Body of pancreas (tissue), 4 donors: ENCODE measurements around the gene MAP4K3.

Experiments used
- CTCF ChIP-seq, 7 experiments: fragments of 450-650 bp in 4 of 7; fragments of 200-600 bp in 3 of 7; sonication (generic) in 3 of 7; IDR thresholded peaks; one replicate each; pipeline ENCODE4 v1.5.1; 2016 to 2019; ENCODE audit warnings: antibody characterized with exemption in 7 of 7
- POLR2A ChIP-seq, 3 donors: fragments of 450-650 bp; IDR thresholded peaks; one replicate each; pipeline ENCODE4 v1.6.1; 2016; ENCODE audit warnings: antibody characterized with exemption in 3 of 3, mild to moderate bottlenecking in 2 of 3

DNA sequence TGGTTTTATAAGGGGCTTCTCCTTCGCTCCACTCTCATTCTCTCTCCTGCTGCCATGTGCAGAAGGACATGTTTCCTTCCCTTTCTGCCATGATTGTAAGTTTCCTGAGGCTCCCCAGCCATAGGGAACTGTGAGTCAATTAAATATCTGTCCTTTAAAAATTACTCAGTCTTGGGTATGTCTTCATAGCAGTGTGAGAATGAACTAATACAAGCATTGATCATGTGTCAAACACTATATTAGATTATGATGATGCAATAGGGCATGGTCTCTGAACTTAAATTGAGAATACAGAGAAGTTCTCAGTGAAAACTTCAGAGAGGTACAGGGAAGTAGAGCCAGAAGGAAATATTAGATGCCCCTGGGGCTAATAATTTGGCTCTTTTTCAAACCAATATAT is 5.9 kb upstream of the MAP4K3 start:
- TF ChIP-seq POLR2A (IDR thresholded peaks at IDR 0.05) (no peak), CTCF (IDR thresholded peaks at IDR 0.05) (no peak)
